Right cardiac atrium (tissue), 5 donors: ENCODE measurements around the gene PACS1. TPM values are rescaled to one million over a fixed set of nuclear protein-coding genes. Genes with fewer than 3 reads are reported as not detected.
"Not testable (repeated sequence)": the region's sequence is repeated elsewhere in the genome, so short reads cannot be mapped to it uniquely, and the experiment has no call there.

ENCODE experiments used
- ATAC-seq, 2 donors: fragments of 200-7000 bp; cut with Tn5 transposase; one replicate each; pipeline versions ENCODE4 v1.8.0 to v1.9.1; 2020; ENCODE audit warnings: moderate library complexity in 2 of 2, mild to moderate bottlenecking in 1 of 2
- DNase-seq, 3 donors: peaks; one replicate each; pipeline ENCODE4 v3.0.0-alpha.2; 2020
- H3K27ac ChIP-seq: one replicate; pipeline ENCODE4 v1.5.1; 2013; ENCODE audit warnings: mild to moderate bottlenecking, low read length, control low read depth, moderate library complexity
- H3K27me3 ChIP-seq: one replicate; pipeline ENCODE4 v1.6.1; 2013; ENCODE audit not compliant: control insufficient read depth, insufficient read depth
- H3K4me1 ChIP-seq: one replicate; pipeline ENCODE4 v1.6.1; 2013; ENCODE audit warnings: low read length; ENCODE audit not compliant: control insufficient read depth, insufficient read depth
- H3K4me3 ChIP-seq: one replicate; pipeline ENCODE4 v1.5.1; 2013; ENCODE audit warnings: low read length, control low read depth
- H3K9me3 ChIP-seq: one replicate; pipeline ENCODE4 v1.6.1; 2013; ENCODE audit warnings: low read length; ENCODE audit not compliant: control insufficient read depth
- WGBS: extraction: QIAGEN DNeasy Blood & Tissue Kit; methylation state at CpG from one replicate; pipeline ENCODE4 v1.1.7; 2013; 5-methylcytosine and 5-hydroxymethylcytosine counted together
- intact Hi-C, 4 donors: fragments of 100-400 bp; cut with DNase I; formaldehyde crosslinking; loops; one replicate each; pipeline versions ENCODE4 v1.11.0 to v1.14.0; 2022 to 2023
- polyA plus RNA-seq: library from polyadenylated mRNA; stranded (reverse); fragments of 200-250 nt; gene quantifications from one replicate; pipeline ENCODE4 v1.2.3, GENCODE V29; 2013
- total RNA-seq, 4 donors: library from RNA; stranded (reverse); fragmentation: NEBNext Ultra II Directional; extraction: Animal tissue kit (Norgen Biotek cat#: 25700); gene quantifications; one replicate each; pipeline ENCODE4 v1.2.1, GENCODE V29; 2021
- donor health status: healthy with polysubstance abuse.
- donor health status: DM: no; HTN: yes; CAD: no.
- donor health status: DM: no; HTN: no; CAD: no.
- donor health status: DM: no; HTN: yes; CAD: no; lungs with severe emphysema.
- donor health status: DM: yes; HTN: yes; CAD: no.

PACS1 gene
- total and polyA plus RNA-seq, 5 donors, result 30.9 to 82.5 (median 52.0) TPM

- DNase-seq, result peak; percentile 43 to 79 (median 72)
- 7% methylated on average over 3 of the region's 3 CpGs for WGBS
- Histone ChIP-seq H3K27me3 (no peaks in the 10 kb centered on the region), H3K4me1 (peaks cover 5% of the 10 kb centered on the region), H3K4me3 (no peak overlapping the region), H3K9me3 (no peaks in the 10 kb centered on the region), H3K27ac (peak overlapping the region; percentile 51)
- intact Hi-C loops, result no loop called here
- peak; percentile 56 to 59 for ATAC-seq
These were observed 42.8 kb downstream of the PACS1 start for GRCh38 chr11:66112601-66113499.

- H3K4me3 ChIP-seq, intact Hi-C loops, DNase-seq, H3K27ac ChIP-seq, H3K27me3 ChIP-seq, H3K4me1 ChIP-seq, ATAC-seq, H3K9me3 ChIP-seq: not testable (repeated sequence)
- WGBS, result 86% methylated on average over 3 of the region's 3 CpGs
These were observed 44.9 kb downstream of the PACS1 start for GRCh38 chr11:66114957-66115356.

- no peak for DNase-seq
- Histone ChIP-seq H3K9me3 (no peaks in the 10 kb centered on the region), H3K4me1 (peaks cover 8% of the 10 kb centered on the region), H3K27ac (no peak overlapping the region), H3K27me3 (no peaks in the 10 kb centered on the region), H3K4me3 (no peak overlapping the region)
- no peak for ATAC-seq
- intact Hi-C loops, result no loop called here
- 31% methylated on average over 8 of the region's 8 CpGs for WGBS
These were observed 45.7 kb downstream of the PACS1 start for GRCh38 chr11:66115638-66116301.

GRCh38 chr11:66116576-66117361 lies 46.7 kb downstream of the PACS1 start:
- no peak overlapping the region for H3K27ac ChIP-seq
- no peak overlapping the region for H3K4me3 ChIP-seq
- intact Hi-C loops, result no loop called here
- WGBS, result 65% methylated on average over 7 of the region's 7 CpGs
- no peaks in the 10 kb centered on the region for H3K27me3 ChIP-seq
- no peaks in the 10 kb centered on the region for H3K9me3 ChIP-seq
- DNase-seq (no peak), ATAC-seq (no peak)
- H3K4me1 ChIP-seq, result peaks cover 8% of the 10 kb centered on the region

GRCh38 chr11:66118847-66119246 lies 48.8 kb downstream of the PACS1 start:
- H3K27me3 ChIP-seq, result no peaks in the 10 kb centered on the region
- intact Hi-C loops, result no loop called here
- DNase-seq (no peak), ATAC-seq (peak in 1 of 2 donors; percentile 6)
- peak overlapping the region; percentile 97 for H3K27ac ChIP-seq
- H3K4me3 ChIP-seq, result no peak overlapping the region
- WGBS, result 46% methylated on average over 3 of the region's 3 CpGs
- H3K4me1 ChIP-seq, result peaks cover 3% of the 10 kb centered on the region
- H3K9me3 ChIP-seq, result no peaks in the 10 kb centered on the region

- no peak overlapping the region for H3K4me3 ChIP-seq
- peak; percentile 55 to 89 for ATAC-seq
- no peak for DNase-seq
- no peaks in the 10 kb centered on the region for H3K9me3 ChIP-seq
- peak overlapping the region; percentile 97 for H3K27ac ChIP-seq
- H3K27me3 ChIP-seq, result no peaks in the 10 kb centered on the region
- peaks cover 3% of the 10 kb centered on the region for H3K4me1 ChIP-seq
- WGBS, result 19% methylated on average over 5 of the region's 5 CpGs
- intact Hi-C loops, result loop anchor here in 1 of 4 donors (10.0 kb wide), 1 partner anchor 45 kb away; the partner anchor contains the start of gene PACS1
These were observed 49.5 kb downstream of the PACS1 start for GRCh38 chr11:66119348-66120133.

- H3K4me1 ChIP-seq, result peaks cover 4% of the 10 kb centered on the region
- no peak for ATAC-seq
- intact Hi-C loops, result loop anchor here in 1 of 4 donors (10.0 kb wide), 1 partner anchor 47 kb away; the partner anchor contains the start of gene PACS1
- 80% methylated on average over 2 of the region's 2 CpGs for WGBS
- DNase-seq, result no peak
- no peaks in the 10 kb centered on the region for H3K9me3 ChIP-seq
- H3K4me3 ChIP-seq, result no peak overlapping the region
- H3K27ac ChIP-seq, result no peak overlapping the region
- H3K27me3 ChIP-seq, result no peaks in the 10 kb centered on the region
These were observed 51.4 kb downstream of the PACS1 start for GRCh38 chr11:66121466-66121865.

- DNase-seq (no peak), ATAC-seq (no peak)
- intact Hi-C loops, result loop anchor here in 1 of 4 donors (10.0 kb wide), 1 partner anchor 49 kb away; the partner anchor contains the start of gene PACS1
- Histone ChIP-seq H3K9me3 (no peaks in the 10 kb centered on the region), H3K4me3 (no peak overlapping the region), H3K27me3 (no peaks in the 10 kb centered on the region), H3K4me1 (peaks cover 5% of the 10 kb centered on the region), H3K27ac (peak overlapping the region; percentile 24)
- WGBS, result 85% methylated on average over 6 of the region's 6 CpGs
These were observed 53.8 kb downstream of the PACS1 start for GRCh38 chr11:66123902-66124301.

- no peak overlapping the region for H3K27ac ChIP-seq
- H3K4me3 ChIP-seq, result no peak overlapping the region
- no peaks in the 10 kb centered on the region for H3K9me3 ChIP-seq
- no peaks in the 10 kb centered on the region for H3K27me3 ChIP-seq
- H3K4me1 ChIP-seq, result peaks cover 4% of the 10 kb centered on the region
- WGBS, result 97% methylated on average over 3 of the region's 3 CpGs
- intact Hi-C loops, result loop anchor here in 1 of 4 donors (10.0 kb wide), 1 partner anchor 50 kb away; the partner anchor contains the start of gene PACS1
- DNase-seq (no peak), ATAC-seq (no peak)
These were observed 54.5 kb downstream of the PACS1 start for GRCh38 chr11:66124564-66124963.

GRCh38 chr11:66126064-66126463 lies 56.0 kb downstream of the PACS1 start:
- 66% methylated on average over 3 of the region's 3 CpGs for WGBS
- Histone ChIP-seq H3K27ac (peak overlapping the region; percentile 86), H3K27me3 (no peaks in the 10 kb centered on the region), H3K4me1 (peaks cover 4% of the 10 kb centered on the region), H3K4me3 (no peak overlapping the region), H3K9me3 (no peaks in the 10 kb centered on the region)
- no peak for DNase-seq
- no peak for ATAC-seq
- intact Hi-C loops, result loop anchor here in 2 of 4 donors (5.0 to 10.0 kb wide), 2 partner anchors 51 to 59 kb away; partner anchors contain the start of gene PACS1 (in 1 of the 2)
